ENCODE results near the gene UGT1A5.

Gene UGT1A5

DNA sequence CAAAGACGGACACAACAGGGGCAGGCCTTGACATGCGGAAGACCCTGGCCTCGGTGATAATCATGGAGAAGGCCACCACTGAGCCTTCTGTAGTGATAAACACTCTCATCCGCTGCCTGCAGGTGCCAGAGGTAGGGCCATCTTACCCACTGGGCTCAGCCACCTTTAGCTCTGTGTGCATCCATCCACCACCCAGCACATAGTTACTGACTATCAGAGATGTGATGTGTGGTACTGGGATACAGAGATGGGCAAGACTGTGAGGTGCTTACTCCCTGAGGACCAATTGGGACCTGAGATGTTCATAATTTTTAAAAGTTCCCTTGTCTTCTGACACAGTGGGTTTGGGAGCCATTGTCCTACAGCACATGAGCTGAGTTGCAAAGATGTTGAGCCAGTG lies 67.0 kb downstream of the UGT1A5 start:
- DNase-seq (ENCODE audit: low read depth in 4 of 4, low spot score in 1 of 4): no peak

GRCh38 chr2:233780771-233781170 lies 68.1 kb downstream of the UGT1A5 start:
- no peak for DNase-seq (ENCODE audit: low read depth in 4 of 4, low spot score in 1 of 4)

- DNase-seq (ENCODE audit: low read depth in 4 of 4, low spot score in 1 of 4): no peak
These were observed 76.8 kb downstream of the UGT1A5 start for GRCh38 chr2:233789554-233789953.

GRCh38 chr2:233791151-233791882 lies 78.6 kb downstream of the UGT1A5 start:
- no peak for DNase-seq (ENCODE audit: low read depth in 4 of 4, low spot score in 1 of 4)

GRCh38 chr2:233791883-233792329 lies 79.2 kb downstream of the UGT1A5 start:
- DNase-seq (ENCODE audit: low read depth in 4 of 4, low spot score in 1 of 4): no peak

- DNase-seq (ENCODE audit: low read depth in 4 of 4, low spot score in 1 of 4): no peak
These were observed 80.0 kb downstream of the UGT1A5 start for GRCh38 chr2:233792720-233793119.

- no peak for DNase-seq (ENCODE audit: low read depth in 4 of 4, low spot score in 1 of 4)
These were observed 80.9 kb downstream of the UGT1A5 start for GRCh38 chr2:233793465-233794127.

DNA sequence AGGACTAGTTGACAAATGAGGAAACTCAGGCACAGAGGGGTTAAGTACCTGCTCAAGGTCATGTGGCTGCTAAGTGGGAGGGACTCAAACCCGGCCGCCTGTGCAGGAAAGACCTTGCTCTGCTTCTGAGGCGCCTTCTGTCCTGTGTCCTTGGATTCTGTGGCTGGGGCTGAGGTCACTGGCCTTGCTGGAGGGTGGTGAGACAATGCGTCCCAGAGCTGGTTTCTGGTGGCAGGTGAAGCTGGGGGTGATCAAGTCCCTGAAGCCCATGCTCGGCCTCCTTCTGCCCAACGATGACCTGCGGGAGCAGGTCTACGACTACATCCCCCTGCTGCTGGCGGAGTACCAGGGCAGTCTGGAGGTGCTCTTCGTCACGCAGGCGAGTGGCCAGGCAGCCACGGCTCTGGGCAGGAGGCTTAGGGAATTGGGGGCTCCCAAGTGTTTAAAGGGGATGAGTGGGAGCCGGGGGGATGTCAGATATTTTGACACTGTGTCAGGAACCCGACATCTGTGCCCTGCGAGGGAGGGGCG lies 81.5 kb downstream of the UGT1A5 start:
- no peak for DNase-seq (ENCODE audit: low read depth in 4 of 4, low spot score in 1 of 4)

GRCh38 chr2:233795735-233796171 lies 83.0 kb downstream of the UGT1A5 start:
- DNase-seq (ENCODE audit: low read depth in 4 of 4, low spot score in 1 of 4): no peak

- no peak for DNase-seq (ENCODE audit: low read depth in 4 of 4, low spot score in 1 of 4)
These were observed 83.5 kb downstream of the UGT1A5 start for GRCh38 chr2:233796254-233796653.

- DNase-seq (ENCODE audit: low read depth in 4 of 4, low spot score in 1 of 4): no peak
These were observed 85.8 kb downstream of the UGT1A5 start for GRCh38 chr2:233798335-233799086.

DNA sequence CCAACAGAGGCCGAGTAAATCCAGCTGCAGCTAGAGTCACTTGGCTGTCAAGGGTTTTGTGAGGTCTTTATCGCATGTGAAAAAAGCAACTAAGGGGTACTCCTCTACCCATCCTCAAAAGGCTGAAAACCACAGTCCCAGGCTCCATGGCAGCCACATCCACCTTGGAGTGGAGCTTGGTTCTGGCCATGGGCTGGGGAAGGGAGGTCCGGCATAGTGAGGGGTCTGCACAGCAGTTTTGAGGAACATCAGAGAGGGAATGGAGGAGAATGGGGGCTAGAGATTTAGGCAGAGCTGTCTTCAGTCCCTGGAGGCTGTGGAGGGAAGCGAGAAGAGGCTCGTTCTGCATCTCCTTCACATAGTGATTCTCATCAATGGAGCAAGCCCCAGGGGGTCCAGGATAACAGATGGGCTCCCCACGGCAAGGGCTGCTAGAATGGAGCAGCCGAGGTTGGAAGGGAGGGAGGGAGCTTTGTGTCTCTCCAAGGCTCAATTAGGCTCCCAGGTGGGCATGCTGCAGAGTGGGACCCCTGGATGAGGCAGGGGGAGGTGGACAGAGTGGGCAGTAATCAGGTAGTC lies 86.5 kb downstream of the UGT1A5 start:
- no peak for DNase-seq (ENCODE audit: low read depth in 4 of 4, low spot score in 1 of 4)

DNA sequence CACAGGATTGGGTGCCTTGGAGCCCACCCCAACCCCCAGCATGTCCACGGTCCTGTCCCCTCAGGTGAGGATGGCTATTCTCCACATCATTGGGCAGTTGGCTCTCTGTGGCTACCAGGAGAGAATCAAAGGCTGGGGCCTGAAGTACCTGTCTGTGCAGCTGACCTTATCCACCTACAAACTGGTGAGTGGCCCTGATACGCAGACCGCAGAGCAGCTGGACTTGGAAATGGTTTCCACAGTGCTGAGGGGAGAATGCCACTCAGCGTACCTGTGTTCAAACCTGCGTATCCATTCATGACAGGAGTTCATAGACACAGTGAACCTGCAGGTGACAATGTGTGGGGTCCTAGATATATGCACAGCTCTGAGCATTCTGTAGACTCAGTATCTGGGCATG lies 87.0 kb downstream of the UGT1A5 start:
- no peak for DNase-seq (ENCODE audit: low read depth in 4 of 4, low spot score in 1 of 4)

DNA sequence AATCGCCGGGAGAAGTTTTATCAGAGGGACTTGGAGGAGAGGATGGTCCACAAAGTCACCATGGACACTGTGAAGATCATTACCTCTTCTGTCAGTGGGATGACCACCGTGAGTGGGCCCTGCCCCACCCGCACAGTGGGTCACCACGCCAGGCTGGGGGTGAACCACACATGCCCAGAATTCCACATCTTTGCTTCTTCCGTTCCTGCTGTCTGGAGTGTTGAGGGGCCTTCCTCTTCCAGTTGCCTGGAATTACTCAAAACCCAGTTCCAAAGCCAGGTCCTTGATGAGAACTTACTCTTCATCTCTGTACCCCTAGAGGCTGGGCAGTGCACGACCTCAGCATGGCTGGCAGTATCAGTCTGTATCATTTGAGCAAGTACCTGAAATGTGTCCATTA lies 87.5 kb downstream of the UGT1A5 start:
- no peak for DNase-seq (ENCODE audit: low read depth in 4 of 4, low spot score in 1 of 4)

DNA sequence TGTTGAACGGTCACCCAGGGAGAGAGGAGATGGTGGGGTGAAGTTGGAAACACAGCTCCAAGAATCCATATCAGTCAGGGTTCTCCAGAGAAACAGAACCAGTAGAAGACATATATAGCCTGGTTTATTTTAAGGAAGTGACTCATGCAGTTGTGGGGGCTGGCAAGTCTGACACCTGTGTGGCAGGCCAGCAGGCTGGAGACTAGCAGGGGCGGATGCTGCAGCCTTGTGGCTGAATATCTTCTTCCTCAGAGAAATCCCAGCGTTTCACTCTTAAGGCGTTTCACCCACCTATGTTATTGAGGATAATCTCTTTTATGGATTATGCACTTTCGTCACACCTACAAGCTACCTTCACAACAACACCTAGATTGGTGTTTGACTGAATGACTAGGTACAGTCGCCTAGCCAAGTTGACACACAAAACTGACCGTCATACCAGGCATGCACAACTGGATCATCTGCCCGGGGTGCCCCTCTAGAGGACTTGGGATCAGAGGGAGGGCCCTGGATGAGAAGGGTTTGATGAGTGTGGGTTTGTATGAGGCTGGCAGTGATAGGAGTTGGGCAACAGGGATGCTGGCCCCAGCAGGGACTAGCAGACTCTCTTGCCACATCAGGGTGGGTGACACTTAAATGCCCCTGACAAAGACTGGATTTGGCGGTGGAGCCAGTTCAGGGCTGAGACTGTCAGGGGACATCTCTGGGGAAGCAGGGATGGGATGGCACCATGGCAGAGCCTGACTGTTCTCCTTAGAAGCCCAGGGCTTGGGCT lies 88.8 kb downstream of the UGT1A5 start:
- DNase-seq (ENCODE audit: low read depth in 4 of 4, low spot score in 1 of 4): no peak

- DNase-seq (ENCODE audit: low read depth in 4 of 4, low spot score in 1 of 4): no peak
These were observed 89.6 kb downstream of the UGT1A5 start for GRCh38 chr2:233802132-233802815.

GRCh38 chr2:233803292-233803911 lies 90.7 kb downstream of the UGT1A5 start:
- DNase-seq (ENCODE audit: low read depth in 4 of 4, low spot score in 1 of 4): no peak

- DNase-seq (ENCODE audit: low read depth in 4 of 4, low spot score in 1 of 4): no peak
These were observed 91.3 kb downstream of the UGT1A5 start for GRCh38 chr2:233803994-233804393.

DNA sequence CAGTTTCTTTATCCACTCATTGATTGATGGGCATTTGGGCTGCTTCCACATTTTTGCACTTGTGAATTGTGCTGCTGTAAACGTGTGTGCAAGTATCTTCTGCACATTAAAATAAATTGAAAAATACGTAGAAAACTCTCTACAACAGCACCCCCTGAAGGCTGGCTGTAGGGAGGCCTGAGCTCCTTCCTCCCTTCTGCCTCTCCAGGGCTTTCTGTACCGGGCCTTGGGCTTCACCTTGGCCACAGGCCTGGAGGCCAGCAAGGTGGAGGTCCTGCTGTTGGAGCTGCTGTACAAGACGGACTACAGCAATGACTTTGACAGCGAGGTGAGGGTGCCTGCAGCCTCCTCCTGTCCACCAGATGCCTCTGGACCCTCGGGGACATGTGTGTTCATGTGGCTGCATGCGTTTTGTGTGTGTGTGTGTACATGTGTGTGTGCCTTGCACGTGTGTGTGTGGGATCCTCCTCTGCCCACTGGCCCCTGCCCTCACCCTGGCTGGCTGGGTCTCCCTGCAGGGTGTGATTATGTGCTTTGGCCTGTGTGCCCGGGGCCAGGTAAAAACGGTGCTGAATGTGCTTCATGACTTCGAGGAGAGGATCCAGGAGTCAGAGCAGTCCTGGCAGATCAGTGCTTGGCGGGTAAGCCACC lies 94.6 kb downstream of the UGT1A5 start:
- DNase-seq (ENCODE audit: low read depth in 4 of 4, low spot score in 1 of 4): no peak
